Measurements from ENCODE around the gene GNB5.

GRCh38 chr15:52132066-52132465 is 59.1 kb downstream of the GNB5 start:
- TF ChIP-seq CTCF (IDR thresholded peaks at IDR 0.05; ENCODE audit: low read length) (no peak), EZH2 (optimal IDR thresholded peaks at IDR 0.05; ENCODE audit: low read depth, low read length) (no peak)
